Lung (tissue), 12 donors: Measurements from ENCODE around the gene CIC. TPM values are rescaled to one million over a fixed set of nuclear protein-coding genes. Genes with fewer than 3 reads are reported as not detected.

Experiments used
- ATAC-seq: fragments of 200-7000 bp; cut with Tn5 transposase; one replicate; pipeline ENCODE4 v1.9.1; 2020; ENCODE audit warnings: moderate number of reproducible peaks; ENCODE audit not compliant: insufficient read depth, low FRiP score
- DNase-seq, 3 donors: peaks; one replicate each; pipeline ENCODE4 v3.0.0-alpha.2; 2013 to 2017
- H3K27ac ChIP-seq, 2 donors: one replicate each; pipeline ENCODE4 v1.5.1; 2013; ENCODE audit warnings: mild to moderate bottlenecking in 2 of 2, moderate library complexity in 2 of 2, control low read depth in 1 of 2, inconsistent platforms in 1 of 2, low read depth in 1 of 2, low read length in 1 of 2
- H3K27me3 ChIP-seq, 3 donors: one replicate each; pipeline ENCODE4 v1.5.1; 2013; ENCODE audit warnings: low read length in 2 of 3; ENCODE audit not compliant: control insufficient read depth in 3 of 3, insufficient read depth in 3 of 3
- H3K36me3 ChIP-seq, 4 donors: one replicate each; pipeline ENCODE4 v1.5.1; 2013; ENCODE audit warnings: low read length in 4 of 4, mild to moderate bottlenecking in 1 of 4, moderate library complexity in 1 of 4; ENCODE audit not compliant: control insufficient read depth in 4 of 4, insufficient read depth in 4 of 4
- H3K4me1 ChIP-seq, 5 donors: one replicate each; pipeline ENCODE4 v1.5.1; 2013; ENCODE audit warnings: low read length in 5 of 5, mild to moderate bottlenecking in 2 of 5, moderate library complexity in 1 of 5; ENCODE audit not compliant: control insufficient read depth in 5 of 5, insufficient read depth in 5 of 5
- H3K4me3 ChIP-seq: one replicate; pipeline ENCODE4 v1.5.1; 2013; ENCODE audit warnings: mild to moderate bottlenecking, control low read depth, moderate library complexity
- H3K9ac ChIP-seq, 2 donors: one replicate each; pipeline ENCODE4 v1.5.1; 2013; ENCODE audit warnings: low read length in 2 of 2, control low read depth in 1 of 2; ENCODE audit not compliant: insufficient read depth in 1 of 2
- H3K9me3 ChIP-seq, 4 donors: one replicate each; pipeline ENCODE4 v1.5.1; 2013; ENCODE audit warnings: low read length in 3 of 4, mild to moderate bottlenecking in 1 of 4, moderate library complexity in 1 of 4; ENCODE audit not compliant: control insufficient read depth in 4 of 4, insufficient read depth in 3 of 4
- WGBS, 2 donors: extraction: QIAGEN DNeasy Blood & Tissue Kit; methylation state at CpG; one replicate each; pipeline ENCODE4 v1.1.7; 2013; 5-methylcytosine and 5-hydroxymethylcytosine counted together
- polyA plus RNA-seq, 2 donors: library from polyadenylated mRNA; stranded (reverse); fragments of 200-250 nt; gene quantifications; one replicate each; pipeline ENCODE4 v1.2.1, GENCODE V29; 2013
- total RNA-seq, 2 donors: library from RNA; depleted of rRNA in 1 of 2; stranded (reverse); fragments of >200 nt in 1 of 2; gene quantifications; one replicate each; pipeline ENCODE4 v1.2.1, GENCODE V29; 2014 to 2021
- TF ChIP-seq, protein P1 (sequence below): IDR thresholded peaks from 2 replicates; pipeline ENCODE4 v1.5.1; 2012; ENCODE audit warnings: mild to moderate bottlenecking; ENCODE audit errors: control extremely low read depth, extremely low read depth
- donor health status: control.
- donor health status: control.
- donor health status: Bipolar disorder and iron deficiency.
- donor health status: healthy.
- donor health status: DM: yes; HTN: yes; CAD: no.

CIC gene
- total and polyA plus RNA-seq, 4 donors = 31.2 to 84.5 (median 40.6) TPM

DNA sequence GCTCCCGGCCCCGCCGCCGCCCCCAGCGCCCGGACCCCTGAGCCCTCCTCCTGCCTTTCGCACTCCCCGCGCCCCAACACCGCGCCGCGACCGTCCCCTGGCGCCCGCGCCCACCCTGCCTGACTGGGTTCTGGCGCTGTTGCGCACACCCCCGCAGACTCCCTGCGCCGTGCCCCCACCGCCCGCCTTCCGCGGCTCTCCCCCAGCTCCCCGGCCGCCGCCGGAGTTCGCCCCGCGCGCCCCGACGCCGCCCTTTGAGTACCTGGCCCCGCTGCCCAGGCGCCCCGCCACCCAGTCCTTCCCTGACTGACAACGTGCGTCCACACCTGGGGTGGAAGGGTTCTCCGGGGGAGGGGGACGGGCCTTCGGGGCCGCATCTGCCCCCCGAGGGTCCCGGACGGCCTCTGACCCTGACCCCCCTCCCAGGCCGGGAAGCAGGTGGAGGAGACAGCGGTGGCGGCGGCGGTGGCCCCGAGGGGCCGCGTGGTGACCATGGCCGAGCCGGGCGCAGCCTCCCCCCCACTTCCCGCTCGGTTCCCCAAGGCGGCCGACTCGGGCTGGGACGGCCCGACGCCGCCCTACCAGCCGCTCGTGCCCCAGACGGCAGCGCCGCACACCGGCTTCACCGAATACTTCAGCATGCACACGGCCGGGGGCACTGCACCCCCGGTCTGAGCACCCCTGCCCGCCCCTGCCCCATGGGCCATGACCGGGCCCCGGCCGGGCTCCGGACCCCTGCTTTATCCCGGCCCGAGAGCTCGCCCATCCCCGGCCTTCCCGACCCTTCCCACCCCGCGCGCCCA lies 55.0 kb downstream of the CIC start:
- Histone ChIP-seq H3K4me1 (peaks cover 0 to 20% (median 15%) of the 10 kb centered on the region in 5 donors), H3K9me3 (peaks cover 0 to 2% (median 0%) of the 10 kb centered on the region in 4 donors), H3K4me3 (no peak overlapping the region), H3K27me3 (peaks cover 7 to 21% (median 20%) of the 10 kb centered on the region in 3 donors), H3K36me3 (no peaks in the 10 kb centered on the region), H3K9ac (no peak overlapping the region), H3K27ac (no peak overlapping the region)
- ATAC-seq = no peak
- WGBS, 2 donors = 5 to 6% methylated on average over 48 to 92 of the region's 92 CpGs
- no peak for DNase-seq
- TF ChIP-seq, protein P1, sequence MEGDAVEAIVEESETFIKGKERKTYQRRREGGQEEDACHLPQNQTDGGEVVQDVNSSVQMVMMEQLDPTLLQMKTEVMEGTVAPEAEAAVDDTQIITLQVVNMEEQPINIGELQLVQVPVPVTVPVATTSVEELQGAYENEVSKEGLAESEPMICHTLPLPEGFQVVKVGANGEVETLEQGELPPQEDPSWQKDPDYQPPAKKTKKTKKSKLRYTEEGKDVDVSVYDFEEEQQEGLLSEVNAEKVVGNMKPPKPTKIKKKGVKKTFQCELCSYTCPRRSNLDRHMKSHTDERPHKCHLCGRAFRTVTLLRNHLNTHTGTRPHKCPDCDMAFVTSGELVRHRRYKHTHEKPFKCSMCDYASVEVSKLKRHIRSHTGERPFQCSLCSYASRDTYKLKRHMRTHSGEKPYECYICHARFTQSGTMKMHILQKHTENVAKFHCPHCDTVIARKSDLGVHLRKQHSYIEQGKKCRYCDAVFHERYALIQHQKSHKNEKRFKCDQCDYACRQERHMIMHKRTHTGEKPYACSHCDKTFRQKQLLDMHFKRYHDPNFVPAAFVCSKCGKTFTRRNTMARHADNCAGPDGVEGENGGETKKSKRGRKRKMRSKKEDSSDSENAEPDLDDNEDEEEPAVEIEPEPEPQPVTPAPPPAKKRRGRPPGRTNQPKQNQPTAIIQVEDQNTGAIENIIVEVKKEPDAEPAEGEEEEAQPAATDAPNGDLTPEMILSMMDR = no peak

DNA sequence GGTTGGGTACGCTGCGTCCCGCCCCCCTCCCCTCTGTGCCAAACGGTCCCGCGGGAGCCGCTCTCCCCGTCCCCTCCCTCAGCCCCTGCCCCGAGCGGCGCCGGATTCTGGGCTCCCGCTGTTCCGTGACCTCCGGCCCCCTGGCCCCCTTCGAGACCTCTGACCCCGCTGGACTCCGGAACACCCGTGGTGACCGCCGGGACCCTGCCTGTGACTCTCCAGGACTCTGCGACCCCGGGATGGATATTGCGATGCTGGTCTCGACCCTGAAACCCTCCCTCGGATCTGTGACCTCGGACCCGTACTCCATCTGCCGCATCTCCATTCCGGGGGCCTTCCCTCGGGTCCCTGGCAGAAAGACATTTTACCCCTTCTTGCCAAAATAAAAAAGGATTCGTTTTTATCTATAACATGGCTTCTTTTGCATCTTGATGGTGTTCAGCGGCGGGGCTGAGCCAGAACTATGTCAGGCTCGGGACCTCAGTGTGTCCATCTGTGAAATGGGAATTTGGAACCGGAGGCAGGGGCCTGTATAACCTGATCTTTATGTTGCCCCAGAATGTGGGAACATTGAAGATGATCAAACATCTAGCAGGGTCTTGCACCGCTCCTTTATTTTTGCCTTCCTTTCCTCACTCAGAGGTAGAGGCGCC lies 55.7 kb downstream of the CIC start:
- TF ChIP-seq, protein P1 = no peak
- ATAC-seq = no peak

DNA sequence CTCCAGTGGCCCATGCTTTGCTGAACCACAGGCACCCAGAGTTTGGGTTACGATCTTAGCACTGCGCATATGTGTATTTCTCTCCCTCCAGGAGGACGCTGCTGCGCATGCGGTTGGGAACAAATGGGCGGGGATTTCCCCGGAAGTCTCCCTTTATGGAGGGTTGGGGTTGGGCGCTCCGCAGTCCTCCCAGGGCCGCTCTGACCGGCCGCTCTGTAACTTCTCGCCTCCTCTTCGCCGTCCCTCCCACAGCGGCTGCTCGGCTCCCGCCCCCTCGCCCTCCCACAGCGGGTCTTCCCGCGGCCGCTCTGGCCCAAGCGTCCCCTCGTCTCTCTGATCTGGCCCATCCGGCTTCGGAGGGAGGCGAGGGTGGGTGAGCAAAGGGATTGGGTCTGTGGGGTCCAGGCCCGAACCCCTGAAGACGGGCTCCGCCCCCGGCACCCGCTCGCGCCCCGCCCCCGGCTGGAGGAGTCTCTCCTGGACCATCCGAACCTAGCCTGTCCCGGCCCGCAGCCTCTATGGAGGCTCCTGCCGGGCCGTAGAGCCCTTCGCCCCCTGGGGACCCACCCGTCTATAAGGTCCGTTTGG lies 56.4 kb downstream of the CIC start, which contains the start of gene MEGF8:
MEGF8 (plus strand) TSS at position 328 of the 588 bp plus-strand sequence. CDS start 609 bp downstream, outside the sequence.
- H3K4me1 ChIP-seq = peaks cover 0 to 21% (median 15%) of the 10 kb centered on the region in 5 donors
- peak within 1 kb of the TSS; percentile 79 for H3K4me3 ChIP-seq
- peak within 1 kb of the TSS; percentile 76 to 87 for H3K9ac ChIP-seq
- DNase-seq (peak; percentile 99 to 100 (median 99)), ATAC-seq (peak; percentile 98)
- TF ChIP-seq, protein P1 = peak; percentile 81
- WGBS, 2 donors = 0% methylated on average over 44 to 45 of the region's 45 CpGs
- H3K36me3 ChIP-seq = no peaks in the 10 kb centered on the region
- H3K9me3 ChIP-seq = peaks cover 0 to 2% (median 0%) of the 10 kb centered on the region in 4 donors
- H3K27me3 ChIP-seq = peaks cover 7 to 21% (median 20%) of the 10 kb centered on the region in 3 donors
- peak within 1 kb of the TSS; percentile 57 to 61 for H3K27ac ChIP-seq

More for the DNA sequence above, 55.7 kb downstream of the CIC start:
- 3 to 4% methylated on average over 35 to 38 of the region's 38 CpGs for WGBS, 2 donors
- no peak for DNase-seq
- H3K9me3 ChIP-seq = peaks cover 0 to 2% (median 0%) of the 10 kb centered on the region in 4 donors
- H3K27ac ChIP-seq = no peak overlapping the region
- no peak overlapping the region for H3K4me3 ChIP-seq
- no peaks in the 10 kb centered on the region for H3K36me3 ChIP-seq
- peaks cover 0 to 20% (median 15%) of the 10 kb centered on the region in 5 donors for H3K4me1 ChIP-seq
- peaks cover 7 to 21% (median 20%) of the 10 kb centered on the region in 3 donors for H3K27me3 ChIP-seq
- no peak overlapping the region for H3K9ac ChIP-seq
